ENCODE measurements around the gene VCL. TPM values are rescaled to one million over a fixed set of nuclear protein-coding genes. Genes with fewer than 3 reads are reported as not detected.
A peak's percentile ranks its signal among the peaks of the same experiment; 100 is the strongest.

Gene VCL
- total and polyA plus RNA-seq, 2 of the 8 experiments (the other 6 are each of a cell fraction or from before 2014, with no cell fraction given), result 119 to 377 TPM

DNA sequence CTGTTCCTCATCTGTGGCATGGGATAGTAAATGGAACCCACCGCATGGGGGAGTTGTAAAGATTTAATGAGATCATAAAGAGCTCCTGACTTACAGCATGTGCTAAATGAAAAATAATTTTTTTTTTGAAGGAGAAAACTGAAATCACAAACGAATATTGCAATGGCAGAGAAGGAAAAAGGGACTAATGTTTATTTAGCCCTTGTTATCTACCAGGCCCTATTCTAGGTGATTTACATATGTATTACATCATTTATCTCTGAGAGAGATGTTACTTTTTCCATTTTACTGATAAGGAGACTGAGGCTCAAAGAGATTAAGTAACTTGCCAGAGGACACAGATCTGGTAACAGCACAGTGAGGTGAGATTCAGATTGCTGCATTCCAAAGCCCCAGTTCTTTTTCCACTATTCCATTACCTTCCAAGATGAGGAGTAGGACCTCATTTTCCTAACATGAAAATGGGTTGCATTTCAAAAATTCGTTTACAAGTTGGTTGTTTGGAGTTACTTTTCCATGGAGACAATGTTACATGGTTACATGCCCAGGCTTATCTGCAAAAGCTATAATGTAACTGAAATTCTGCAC, 28.6 kb downstream of the VCL start:
- no peak for FAIRE-seq
- CTCF ChIA-PET (ENCODE audit: partially characterized antibody), result interaction anchor here (0.6 to 2.2 kb wide), 12 partner anchors 10 to 616 kb away, joined by 3 to 11 read pairs (median 4); no protein-coding TSS in a partner anchor

More for the DNA sequence above, 28.6 kb downstream of the VCL start:
- H3K14ac ChIP-seq (ENCODE audit: insufficient read length), result no peak overlapping the region
- H3K18ac ChIP-seq (ENCODE audit: extremely low read depth, low read length), result no peak overlapping the region
- H3K56ac ChIP-seq (replicated peaks; ENCODE audit: insufficient read length, low read depth, low read length), result no peak overlapping the region
- H3K36me3 ChIP-seq (ENCODE audit: control insufficient read depth in 2 of 4, insufficient read depth in 4 of 4, low read length in 3 of 4), result no peaks in the 10 kb centered on the region; a peak in 1 of 8 replicates
- H4K5ac ChIP-seq (ENCODE audit: insufficient read length, low read depth, low read length), result no peak overlapping the region
- no peak overlapping the region for H2BK12ac ChIP-seq (ENCODE audit: low read depth, low read length)
- no peaks in the 10 kb centered on the region for H3K27me3 ChIP-seq (replicated peaks in 1 of 4; ENCODE audit: control insufficient read depth in 3 of 4, extremely low read depth in 1 of 4, insufficient read depth in 3 of 4, low read length in 3 of 4)
- no peak overlapping the region for H3K4ac ChIP-seq (replicated peaks; ENCODE audit: insufficient read length, low read depth, low read length)
- peak overlapping the region; percentile 38 for H2BK120ac ChIP-seq (replicated peaks; ENCODE audit: low read depth, low read length)
- H3K4me3 ChIP-seq (ENCODE audit: extremely low read depth in 1 of 4, insufficient read depth in 2 of 4, low read depth in 3 of 4, low read length in 4 of 4), result no peak overlapping the region
- H3K23me2 ChIP-seq (ENCODE audit: low read depth, low read length), result no peaks in the 10 kb centered on the region
- no peak overlapping the region for H2AK5ac ChIP-seq (ENCODE audit: low read depth, low read length)
- no peak overlapping the region for H2BK15ac ChIP-seq (ENCODE audit: low read length)
- peaks cover 2 to 92% of the 10 kb centered on the region in 2 experiments; a peak in 3 of 4 replicates for H3K79me2 ChIP-seq (ENCODE audit: control insufficient read depth in 1 of 2, insufficient read depth in 2 of 2, low read length in 2 of 2)
- H3K9me3 ChIP-seq (ENCODE audit: insufficient read depth in 2 of 2, low read depth in 1 of 2, low read length in 1 of 2), result no peaks in the 10 kb centered on the region
- H3K23ac ChIP-seq (ENCODE audit: insufficient read length), result no peak overlapping the region
- H3K4me1 ChIP-seq (replicated peaks in 1 of 4; ENCODE audit: control insufficient read depth in 3 of 4, insufficient read depth in 4 of 4, low read length in 3 of 4), result peaks cover 0 to 8% (median 2%) of the 10 kb centered on the region in 4 experiments; a peak in 5 of 7 replicates
- peaks cover 2% of the 10 kb centered on the region; the same call in 1 of the 2 replicates for H3K79me1 ChIP-seq (ENCODE audit: low read depth, low read length)
- H4K8ac ChIP-seq (ENCODE audit: extremely low read depth, insufficient read depth, low read length), result no peak overlapping the region
- no peak for DNase-seq (ENCODE audit: low read depth in 1 of 2, low spot score in 2 of 2)
- no peak overlapping the region for H3K9ac ChIP-seq (replicated peaks in 1 of 4; ENCODE audit: extremely low read depth in 1 of 4, low read depth in 3 of 4, low read length in 3 of 4)
- no peak overlapping the region for H4K91ac ChIP-seq (replicated peaks; ENCODE audit: insufficient read length, low read length)
- no peak overlapping the region for H2BK5ac ChIP-seq (ENCODE audit: low read depth, low read length)
- peak overlapping the region in 1 of 2 experiments; percentile 18; a peak in 1 of 4 replicates for H3K4me2 ChIP-seq (ENCODE audit: insufficient read depth in 1 of 2, low read depth in 2 of 2, low read length in 2 of 2)
- POLR2A ChIA-PET (ENCODE audit: partially characterized antibody), result interaction anchor here (0.8 to 10.2 kb wide), 12 partner anchors 9 to 60 kb away, joined by 3 to 117 read pairs (median 4); partner anchors contain the start of gene VCL
- WGBS, 2 experiments (ENCODE audit: extremely low coverage in 1 of 2, insufficient coverage in 1 of 2, insufficient read length in 1 of 2, insufficient replicate concordance in 2 of 2, low coverage in 1 of 2, low lambda C conversion rate in 2 of 2, missing lambda C conversion rate in 1 of 2), result 71% methylated on average over 3 of the region's 3 CpGs; no CpG with 5 or more reads in 1 of the 2 experiments
- H4K20me1 ChIP-seq (replicated peaks in 1 of 2; ENCODE audit: control insufficient read depth in 1 of 2, insufficient read depth in 2 of 2, low read length in 2 of 2), result peaks cover 0 to 4% of the 10 kb centered on the region in 2 experiments
- no peak overlapping the region for H2BK20ac ChIP-seq (ENCODE audit: low read length)
- TF ChIP-seq KDM4A (IDR thresholded peaks at IDR 0.05; ENCODE audit: low read depth, low read length, severe bottlenecking) (no peak), POLR2A (IDR thresholded peaks at IDR 0.05; ENCODE audit: control extremely low read depth in 1 of 2, low read depth in 2 of 2, low read length in 2 of 2) (peak in 1 of 2 experiments; percentile 28; a peak in 1 of 3 replicates), BCL11A (IDR thresholded peaks at IDR 0.05; ENCODE audit: low read depth in 2 of 2, low read length in 2 of 2) (no peak), NANOG (IDR thresholded peaks at IDR 0.05; ENCODE audit: insufficient read depth, low read depth, low read length, poor library complexity, severe bottlenecking) (no peak)
- H2AFZ ChIP-seq (ENCODE audit: low read length), result no peak overlapping the region
- H3K27ac ChIP-seq (ENCODE audit: low read depth, low read length), result no peak overlapping the region

Measured in H1 (cell line).